ENCODE results near the gene EVI2B.
"Not testable (repeated sequence)": the region's sequence is repeated elsewhere in the genome, so short reads cannot be mapped to it uniquely, and the experiment has no call there.

EVI2B gene

GRCh38 chr17:31309556-31309955 is 4.3 kb downstream of the EVI2B start:
- FAIRE-seq, result no peak

DNA sequence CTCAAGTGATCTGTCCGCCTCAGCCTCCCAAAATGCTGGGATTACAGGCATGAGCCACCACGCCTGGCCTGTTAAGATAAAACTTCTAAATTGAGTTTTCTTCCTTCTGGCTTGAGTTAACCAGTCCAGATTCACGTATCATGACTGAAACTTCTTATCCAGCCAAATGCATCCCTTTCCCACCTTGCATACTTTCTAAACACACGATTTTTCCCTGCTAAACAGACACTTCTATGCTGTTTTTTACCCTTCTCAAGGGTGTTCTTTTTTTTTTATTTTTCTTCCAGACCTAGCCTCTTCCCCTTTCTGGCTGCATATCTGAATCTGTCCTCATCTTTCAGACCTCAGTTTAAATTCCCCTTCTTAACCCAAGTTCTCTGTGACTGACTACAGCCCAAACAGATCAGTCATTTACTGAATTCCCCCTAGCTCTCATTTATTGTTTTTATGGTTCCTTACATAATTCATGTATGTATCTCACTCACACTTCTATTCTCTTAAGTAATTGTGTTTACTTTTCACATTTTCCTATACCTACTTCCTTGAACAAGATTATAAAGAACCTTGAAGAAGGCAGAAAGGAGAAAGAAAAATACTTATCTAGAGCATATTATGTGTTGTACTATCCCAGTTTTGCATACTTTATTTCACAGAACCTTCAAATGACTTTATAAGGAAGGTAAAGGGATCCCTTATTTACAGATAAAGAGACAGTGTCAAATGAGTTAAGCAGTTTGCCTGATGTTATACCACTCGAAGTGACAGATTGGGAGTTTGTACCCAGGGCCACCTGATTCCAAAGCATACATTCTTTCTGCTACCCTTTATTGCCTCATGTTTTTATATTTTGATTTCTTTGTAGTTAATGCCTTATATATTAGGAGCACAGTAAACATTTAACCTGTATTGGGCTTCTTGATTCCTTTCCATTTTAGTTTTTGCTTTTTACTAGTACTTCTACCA is 5.2 kb downstream of the EVI2B start:
- no peak for FAIRE-seq

DNA sequence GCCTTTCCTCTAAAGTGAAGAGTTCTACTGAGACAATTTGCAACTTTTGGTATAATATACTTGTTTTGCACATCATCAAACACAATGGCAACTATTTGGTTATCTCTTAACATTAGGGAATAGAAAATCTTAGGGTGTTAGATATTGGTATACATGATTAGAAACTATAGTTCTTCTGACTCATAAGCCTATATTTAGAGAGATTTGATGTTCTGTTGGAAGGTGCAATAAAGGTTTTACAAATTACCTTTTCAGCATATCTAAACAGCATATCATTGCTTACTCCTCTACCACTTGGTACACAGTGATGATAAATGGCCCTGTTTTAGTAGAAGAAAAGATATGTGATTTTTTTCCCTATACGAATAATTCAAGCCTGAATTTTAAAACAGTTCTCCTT is 6.2 kb downstream of the EVI2B start:
- FAIRE-seq, result no peak

- no peak for FAIRE-seq
Measured at GRCh38 chr17:31299624-31300023, 14.2 kb downstream of the EVI2B start.

DNA sequence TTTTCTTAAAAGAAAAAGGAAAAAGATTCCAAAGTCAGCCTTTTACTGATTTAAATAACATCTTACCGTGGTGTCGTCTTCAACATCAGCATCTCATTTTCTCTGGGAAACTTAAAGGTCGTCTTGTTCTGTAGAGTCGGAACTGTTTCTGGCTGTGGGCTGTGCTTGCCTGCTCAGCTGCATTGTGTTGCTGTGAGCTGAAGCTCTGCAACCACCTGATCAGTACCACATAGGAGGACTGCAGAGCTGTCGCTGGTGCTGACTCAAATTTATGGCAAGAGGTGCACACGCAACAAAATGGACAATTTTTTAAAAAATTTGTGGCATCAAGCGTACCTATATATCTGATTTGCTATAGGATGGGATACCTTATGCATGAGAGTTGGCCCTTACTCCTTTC is 16.8 kb downstream of the EVI2B start, which contains the start of gene OMG:
TSS of gene OMG (minus strand) at position 150 of the 400 bp plus-strand sequence. CDS start 908 bp downstream, outside the sequence.
- no peak for FAIRE-seq

GRCh38 chr17:31296142-31296541 is 17.7 kb downstream of the EVI2B start:
- FAIRE-seq, result no peak

- FAIRE-seq, result no peak
Measured at GRCh38 chr17:31295489-31295871, 18.4 kb downstream of the EVI2B start.

GRCh38 chr17:31294820-31295488 is 18.9 kb downstream of the EVI2B start:
- FAIRE-seq, result no peak

- FAIRE-seq, result no peak
Measured at GRCh38 chr17:31294231-31294630, 19.6 kb downstream of the EVI2B start.

DNA sequence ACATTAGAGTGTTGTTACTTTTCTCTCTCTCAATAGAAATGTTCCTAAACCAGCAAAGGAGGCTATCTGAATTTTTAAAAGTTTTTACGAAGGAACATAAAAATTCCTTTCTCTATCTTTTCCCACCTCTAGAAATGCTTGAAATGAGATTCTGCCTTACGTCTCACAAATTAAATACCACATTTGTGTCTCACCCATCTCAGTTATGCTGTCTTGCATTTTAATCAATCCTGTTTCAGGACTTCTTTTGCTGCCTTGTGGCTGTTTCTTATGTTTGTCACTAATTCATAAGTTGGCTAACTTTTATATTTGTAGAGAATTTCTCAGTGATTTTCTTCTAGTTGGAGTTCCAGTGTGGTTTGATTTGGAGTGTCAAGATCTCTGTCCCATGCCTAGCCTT is 20.3 kb downstream of the EVI2B start:
- FAIRE-seq, result no peak

DNA sequence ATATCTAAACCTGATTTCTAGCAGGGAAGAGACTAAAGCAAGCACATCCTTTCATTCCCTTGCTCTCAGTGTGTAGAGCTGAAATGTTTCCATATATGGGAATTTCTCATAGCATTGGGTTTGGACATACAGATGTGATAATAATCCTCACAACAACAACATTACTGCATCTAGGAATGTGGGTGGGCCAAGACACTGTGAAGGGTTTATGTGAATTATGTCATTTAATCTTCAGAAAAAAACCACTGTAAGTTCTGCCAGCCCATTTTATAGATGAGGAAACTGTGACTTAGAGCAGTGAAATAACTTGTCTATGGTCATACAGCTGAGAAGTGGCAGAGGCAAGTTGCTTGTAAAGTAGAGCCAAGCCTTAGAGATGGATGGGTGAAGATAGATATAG is 22.0 kb downstream of the EVI2B start:
- no peak for FAIRE-seq

GRCh38 chr17:31289790-31290189 is 24.1 kb downstream of the EVI2B start:
- FAIRE-seq, result peak; percentile 39

GRCh38 chr17:31287932-31288331 is 25.9 kb downstream of the EVI2B start:
- not testable (repeated sequence) for FAIRE-seq

DNA sequence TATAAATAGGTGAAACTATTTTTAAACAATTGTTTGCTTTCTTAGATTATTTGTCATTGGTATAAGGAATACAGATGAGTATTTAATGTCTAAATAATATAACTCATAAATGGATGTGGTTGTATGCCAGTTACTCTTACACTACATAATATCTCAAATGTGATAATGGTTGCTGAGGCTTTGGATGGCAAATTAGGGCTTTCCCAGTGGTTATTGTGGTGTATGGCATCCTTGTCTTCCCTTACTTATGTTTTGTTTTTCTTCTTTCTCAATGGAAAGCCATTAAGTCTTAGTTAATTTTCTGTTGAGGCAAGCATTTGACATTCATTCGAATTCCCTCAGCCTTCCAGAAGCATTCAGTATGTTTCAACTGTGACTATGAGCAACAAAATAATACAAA is 27.3 kb downstream of the EVI2B start:
- no peak for FAIRE-seq

DNA sequence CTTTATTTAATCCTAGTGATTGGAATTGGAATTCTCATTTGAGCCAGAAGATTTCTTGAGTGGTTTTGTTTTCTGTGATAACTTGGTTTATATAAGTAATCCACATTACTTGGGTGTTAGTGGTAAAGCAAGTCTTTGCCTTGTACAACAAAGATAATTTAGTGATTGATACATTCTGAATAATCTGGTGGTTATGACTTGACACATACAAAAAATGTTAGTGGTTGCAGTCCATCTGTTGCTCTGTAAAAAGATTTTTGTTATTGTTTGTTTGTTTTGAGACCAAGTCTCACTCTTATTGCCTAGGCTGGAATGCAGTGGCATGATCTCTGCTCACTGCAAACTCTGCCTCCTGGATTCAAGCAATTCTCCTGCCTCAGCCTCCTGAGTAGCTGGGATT is 30.0 kb downstream of the EVI2B start:
- FAIRE-seq, result no peak

DNA sequence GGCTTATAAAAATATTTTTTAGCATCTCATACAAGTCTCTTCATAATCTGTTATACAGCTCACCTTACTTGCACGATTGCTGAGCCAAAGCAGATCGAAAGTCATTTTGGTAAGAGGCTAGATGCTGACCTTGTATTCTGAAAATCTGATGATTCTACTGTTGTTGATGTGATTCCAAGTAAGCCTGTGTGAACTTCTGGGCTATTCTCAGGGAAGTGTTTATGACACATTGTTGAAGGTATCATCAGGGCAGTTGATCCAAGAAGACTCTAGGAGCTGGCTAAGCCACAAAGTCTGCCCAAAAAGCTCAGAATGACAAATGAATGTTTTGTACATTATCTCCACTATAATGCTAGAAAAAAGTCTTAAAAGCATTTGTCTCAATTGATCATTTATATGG is 32.8 kb downstream of the EVI2B start:
- no peak for FAIRE-seq

GRCh38 chr17:31279401-31279800 is 34.5 kb downstream of the EVI2B start:
- FAIRE-seq, result no peak

- FAIRE-seq, result no peak
Measured at GRCh38 chr17:31275116-31275515, 38.7 kb downstream of the EVI2B start.

GRCh38 chr17:31274252-31274651 is 39.6 kb downstream of the EVI2B start:
- no peak for FAIRE-seq

GRCh38 chr17:31273516-31273915 is 40.3 kb downstream of the EVI2B start:
- FAIRE-seq, result no peak

- FAIRE-seq, result no peak
Measured at GRCh38 chr17:31272803-31273202, 41.1 kb downstream of the EVI2B start.

- FAIRE-seq, result no peak
Measured at GRCh38 chr17:31272236-31272635, 41.6 kb downstream of the EVI2B start.

DNA sequence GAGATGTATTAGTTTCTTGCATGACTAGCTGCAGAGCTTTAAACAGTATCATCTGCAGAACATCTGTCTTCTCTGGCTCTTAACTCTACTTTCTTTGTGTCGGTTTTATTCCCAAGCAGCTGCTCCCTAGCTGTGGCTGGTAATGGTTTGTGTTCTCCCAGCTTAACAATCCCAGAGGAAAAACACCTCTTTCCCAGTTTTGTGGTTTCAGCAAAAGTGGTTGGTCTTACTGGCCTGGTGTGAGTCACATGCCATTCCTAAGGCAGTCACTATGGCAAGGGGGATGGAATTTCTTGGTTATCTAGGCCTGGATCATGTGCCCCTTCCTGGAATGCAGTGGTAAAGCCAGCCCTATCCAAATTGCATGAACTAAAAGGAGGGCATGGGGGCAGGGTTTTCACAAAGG is 44.3 kb downstream of the EVI2B start:
- FAIRE-seq, result no peak

DNA sequence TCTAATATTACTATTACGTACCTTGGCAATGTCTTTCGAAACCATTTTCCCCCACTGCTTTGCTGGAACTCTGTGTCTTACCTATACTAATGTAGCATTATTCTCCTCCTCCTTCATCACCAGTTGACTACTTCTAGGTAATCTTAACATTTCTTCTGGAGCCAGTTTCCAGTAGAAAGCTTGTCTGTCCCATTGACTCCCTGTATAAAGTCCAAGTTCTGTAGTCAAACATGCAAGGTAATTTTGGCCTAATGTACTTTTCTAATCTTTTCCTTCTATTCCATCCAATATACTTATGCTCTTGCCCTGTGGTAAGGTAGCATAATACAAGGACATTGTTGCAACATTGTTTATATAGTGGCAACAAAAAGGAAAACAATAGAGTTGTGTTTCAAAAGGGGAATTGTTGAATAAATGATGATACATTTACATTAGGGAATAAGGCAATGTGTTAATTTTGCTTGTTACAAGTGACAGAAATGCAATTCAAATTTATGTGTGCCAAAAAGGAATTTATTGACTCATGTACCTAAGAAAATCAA is 44.7 kb downstream of the EVI2B start:
- FAIRE-seq, result no peak
